HT-29 (cell line): Measurements from ENCODE around the gene IER3. TPM values are rescaled to one million over a fixed set of nuclear protein-coding genes. Genes with fewer than 3 reads are reported as not detected.

Source experiments
- DNase-seq: peaks from one replicate; pipeline ENCODE4 v3.0.0-alpha.2; 2015; ENCODE audit warnings: low spot score
- total RNA-seq: library from RNA; depleted of rRNA; stranded (reverse); fragments of >200 nt; shearing (Covaris generic); gene quantifications from 2 replicates; pipeline ENCODE4 v1.2.3, GENCODE V29; 2014; rRNA removed

Gene IER3, protein sequence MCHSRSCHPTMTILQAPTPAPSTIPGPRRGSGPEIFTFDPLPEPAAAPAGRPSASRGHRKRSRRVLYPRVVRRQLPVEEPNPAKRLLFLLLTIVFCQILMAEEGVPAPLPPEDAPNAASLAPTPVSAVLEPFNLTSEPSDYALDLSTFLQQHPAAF
- 200 and 206 TPM in 2 replicates for total RNA-seq

- DNase-seq: peak; percentile 95
These were observed at the start of gene IER3 for GRCh38 chr6:30744054-30744805. TSS of gene IER3 (minus strand) at chr6:30744547. CDS start at chr6:30744518, 29 bp downstream.

DNA sequence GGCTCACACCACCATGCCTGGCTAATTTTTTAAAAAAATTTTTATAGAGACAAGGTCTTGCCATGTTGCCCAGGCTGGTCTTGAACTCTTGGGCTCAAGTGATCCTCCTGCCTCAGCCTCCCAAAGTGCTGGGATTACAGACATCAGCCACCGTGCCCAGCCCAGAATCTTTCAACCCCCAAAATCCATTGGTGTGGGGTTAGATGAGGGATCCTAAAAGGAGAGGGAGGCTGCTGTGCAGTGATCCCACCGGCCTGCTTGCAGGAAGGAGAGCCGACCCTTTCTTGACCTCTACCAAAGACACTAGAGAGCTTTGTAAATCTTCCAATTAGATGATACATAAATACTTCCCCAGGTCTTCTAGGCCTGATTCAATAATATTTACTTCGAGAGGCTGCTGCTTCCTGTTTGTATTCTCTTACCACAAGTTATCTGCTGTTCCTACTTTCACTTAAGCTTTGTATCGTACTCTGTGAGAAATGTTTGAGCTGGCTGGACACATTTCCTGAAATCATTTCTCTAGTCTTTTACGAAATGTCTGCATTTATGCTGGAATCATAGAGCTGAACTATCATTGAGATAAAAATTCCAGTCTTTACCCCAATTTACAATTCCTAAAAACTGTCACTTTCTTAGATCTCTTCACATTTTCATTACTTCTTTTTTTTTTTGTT lies 49.3 kb upstream of the IER3 start:
- DNase-seq: no peak

- no peak for DNase-seq
These were observed 48.4 kb upstream of the IER3 start for GRCh38 chr6:30792786-30793185.

- peak; percentile 74 for DNase-seq
These were observed 46.5 kb upstream of the IER3 start for GRCh38 chr6:30790724-30791383.

GRCh38 chr6:30789606-30790005 lies 45.3 kb upstream of the IER3 start:
- no peak for DNase-seq

GRCh38 chr6:30787954-30788353 lies 43.6 kb upstream of the IER3 start:
- peak; percentile 88 for DNase-seq

- peak; percentile 81 for DNase-seq
These were observed 38.2 kb upstream of the IER3 start for GRCh38 chr6:30782425-30783014.

GRCh38 chr6:30781743-30782424 lies 37.5 kb upstream of the IER3 start:
- DNase-seq: peak; percentile 98

DNA sequence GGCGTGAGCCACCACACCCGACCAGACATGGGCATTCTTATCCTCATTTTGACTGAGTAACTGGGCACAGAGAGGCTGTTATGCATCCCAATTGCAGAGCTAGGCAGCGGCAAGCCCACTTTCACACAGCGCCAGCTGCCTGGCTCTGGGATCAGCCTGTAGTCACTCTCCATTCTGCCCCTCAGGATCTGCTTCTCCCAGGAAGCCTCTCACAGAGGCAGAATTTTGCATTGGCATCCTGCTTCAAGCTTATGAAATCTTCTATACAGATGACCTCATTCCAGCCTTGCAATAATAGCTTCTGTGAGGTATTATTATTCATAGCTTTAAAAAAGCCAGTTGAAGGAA lies 37.0 kb upstream of the IER3 start:
- no peak for DNase-seq

DNA sequence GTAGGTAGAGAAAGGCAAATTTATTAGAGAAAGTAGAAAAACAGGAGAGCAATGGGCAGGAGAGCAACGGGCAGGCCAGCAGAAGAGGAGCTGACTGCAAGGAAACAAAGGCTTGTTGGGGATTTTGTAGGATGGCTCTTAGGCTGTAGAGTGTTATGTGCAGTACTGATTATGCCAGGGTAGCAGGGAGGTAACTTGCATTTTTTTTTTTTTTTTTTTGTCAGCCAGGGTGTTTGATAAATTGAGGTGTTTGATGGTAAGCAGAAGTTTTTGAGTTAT lies 36.2 kb upstream of the IER3 start:
- DNase-seq: no peak

DNA sequence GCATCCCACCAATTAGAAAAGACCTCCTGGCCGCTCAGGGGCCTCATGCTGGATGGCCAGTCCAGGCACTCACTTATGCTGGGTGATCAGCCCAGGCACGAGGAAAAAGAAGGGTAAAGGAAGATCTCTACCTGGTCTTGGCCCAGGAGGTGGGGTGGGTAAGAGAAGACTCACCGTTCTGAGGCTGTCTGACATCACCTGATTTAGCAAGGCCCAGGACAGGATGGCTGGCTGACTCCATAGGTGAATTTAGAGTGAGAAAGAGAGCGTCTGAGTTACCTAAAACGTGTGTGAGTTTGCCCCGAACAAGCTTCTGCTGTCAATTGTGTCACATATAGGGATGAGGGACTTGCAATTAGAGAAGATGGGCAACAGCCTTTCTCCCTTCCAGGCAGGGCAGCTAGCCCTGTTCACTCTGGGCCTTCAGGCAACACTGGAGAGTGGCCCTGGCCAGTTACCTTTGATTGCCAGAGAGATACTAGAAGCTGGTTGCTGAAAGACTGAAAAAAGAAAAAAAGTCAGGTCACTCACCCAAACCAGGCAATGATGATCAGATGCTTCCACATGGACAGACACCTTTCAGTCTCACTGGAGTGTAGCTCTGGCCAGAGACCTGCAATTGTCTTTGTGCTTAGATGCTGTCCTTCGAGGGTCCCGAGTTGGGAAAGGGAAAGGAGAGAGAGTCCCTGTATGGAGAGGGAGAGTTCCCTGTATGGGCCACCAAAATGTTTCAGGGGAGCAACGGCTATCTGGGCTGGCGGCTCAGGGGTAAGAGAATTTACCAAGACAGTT lies 35.7 kb upstream of the IER3 start:
- no peak for DNase-seq

DNA sequence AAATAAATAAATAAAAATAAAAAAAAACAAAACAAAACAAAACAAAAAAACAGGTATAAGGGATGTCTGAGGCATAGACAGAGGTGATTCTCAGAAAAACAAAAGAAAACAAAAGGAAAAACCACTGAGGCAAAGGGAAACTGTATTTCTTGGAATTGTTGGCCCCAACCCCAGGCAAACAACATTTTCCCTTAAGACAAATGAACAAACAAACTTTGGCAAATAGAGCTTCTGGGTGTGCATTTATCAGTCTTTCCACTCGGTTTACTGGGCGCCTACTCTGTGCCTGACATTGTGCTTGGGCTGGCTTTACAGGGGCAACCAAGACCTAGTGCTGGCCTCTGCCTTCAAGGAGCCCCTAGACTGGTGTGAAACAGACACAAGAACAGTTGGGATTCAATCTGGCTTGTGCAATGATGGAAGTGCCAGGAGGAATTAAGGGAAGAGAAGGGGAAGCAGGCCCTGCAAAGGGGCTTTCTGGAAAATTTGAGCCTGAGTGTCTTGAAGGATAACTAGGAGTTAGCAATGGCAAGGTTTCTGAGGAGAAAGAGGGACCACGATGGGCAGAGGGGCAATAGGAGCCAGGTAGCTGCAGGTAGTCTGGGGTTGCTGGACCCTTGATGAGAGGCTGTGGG lies 33.8 kb upstream of the IER3 start:
- DNase-seq: no peak

DNA sequence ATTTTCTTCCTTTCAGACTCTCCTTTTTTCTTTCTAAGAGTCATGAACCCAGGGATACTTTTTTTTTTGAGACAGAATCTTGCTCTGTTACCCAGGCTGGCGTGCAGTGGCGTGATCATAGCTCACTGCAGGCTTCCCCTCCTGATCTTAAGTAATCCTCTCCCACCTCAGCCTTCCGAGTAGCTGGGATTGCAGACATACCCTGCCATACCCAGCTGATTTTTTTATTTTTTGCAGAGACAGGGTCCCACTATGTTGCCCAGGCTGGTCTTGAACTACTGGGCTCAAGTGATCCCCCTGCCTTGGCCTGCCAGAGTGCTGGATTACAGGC lies 32.8 kb upstream of the IER3 start:
- DNase-seq: no peak

GRCh38 chr6:30776390-30777154 lies 32.2 kb upstream of the IER3 start:
- no peak for DNase-seq

- no peak for DNase-seq
These were observed 30.8 kb upstream of the IER3 start for GRCh38 chr6:30775104-30775503.

- no peak for DNase-seq
These were observed 30.4 kb upstream of the IER3 start for GRCh38 chr6:30774701-30775100.

- DNase-seq: no peak
These were observed 26.2 kb upstream of the IER3 start for GRCh38 chr6:30770592-30770991.

DNA sequence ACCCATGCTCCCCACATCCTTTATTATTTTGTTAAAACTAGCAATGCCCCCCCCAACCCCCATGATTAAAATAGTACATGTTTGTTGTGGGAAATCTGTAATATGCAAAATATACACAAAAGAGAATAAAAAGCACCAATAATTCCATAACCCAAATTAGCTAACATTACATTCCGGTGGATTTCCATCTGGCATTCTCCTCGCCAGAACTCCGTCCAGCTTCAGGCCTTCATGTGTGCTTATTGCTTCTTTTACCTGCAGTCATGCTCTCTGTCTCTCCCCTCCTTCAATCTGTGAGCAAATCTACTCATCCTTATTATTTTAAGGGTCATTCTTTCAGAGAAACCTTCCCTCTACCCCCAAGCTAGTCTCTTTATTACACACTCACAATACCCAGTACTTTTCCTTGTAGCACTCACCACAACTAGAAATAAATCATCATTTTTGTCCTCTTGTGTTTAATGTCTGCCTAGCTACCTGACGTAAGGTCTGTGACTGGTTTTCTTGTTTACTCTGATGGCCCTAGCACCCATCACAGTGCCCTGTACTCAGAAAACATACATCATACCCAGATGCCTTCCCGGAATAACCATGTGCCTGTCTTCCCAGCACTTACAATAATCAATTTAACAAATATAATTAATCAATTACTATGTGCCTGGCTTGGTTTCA lies 25.6 kb upstream of the IER3 start:
- no peak for DNase-seq
